Sciatic nerve (tissue), 2 donors: ENCODE measurements around the gene FAR1. TPM values are rescaled to one million over a fixed set of nuclear protein-coding genes. Genes with fewer than 3 reads are reported as not detected.

Experiments used
- ATAC-seq: fragments of 200-7000 bp; cut with Tn5 transposase; one replicate; pipeline ENCODE4 v1.9.1; 2020; ENCODE audit warnings: mild to moderate bottlenecking, moderate library complexity
- DNase-seq: peaks from one replicate; pipeline ENCODE4 v3.0.0-alpha.2; 2020; ENCODE audit warnings: low spot score
- intact Hi-C: fragments of 100-400 bp; cut with DNase I; formaldehyde crosslinking; loops from one replicate; pipeline ENCODE4 v1.14.2; 2022
- total RNA-seq: library from RNA; stranded (reverse); fragmentation: NEBNext Ultra II Directional; extraction: Animal tissue kit (Norgen Biotek cat#: 25700); gene quantifications from one replicate; pipeline ENCODE4 v1.2.1, GENCODE V29; 2021
- donor health status: DM: no; HTN: no; CAD: no.
- donor health status: DM: no; HTN: no; CAD: no.

Gene FAR1
- total RNA-seq, 1 donor from 2014 or later: 130 TPM

DNA sequence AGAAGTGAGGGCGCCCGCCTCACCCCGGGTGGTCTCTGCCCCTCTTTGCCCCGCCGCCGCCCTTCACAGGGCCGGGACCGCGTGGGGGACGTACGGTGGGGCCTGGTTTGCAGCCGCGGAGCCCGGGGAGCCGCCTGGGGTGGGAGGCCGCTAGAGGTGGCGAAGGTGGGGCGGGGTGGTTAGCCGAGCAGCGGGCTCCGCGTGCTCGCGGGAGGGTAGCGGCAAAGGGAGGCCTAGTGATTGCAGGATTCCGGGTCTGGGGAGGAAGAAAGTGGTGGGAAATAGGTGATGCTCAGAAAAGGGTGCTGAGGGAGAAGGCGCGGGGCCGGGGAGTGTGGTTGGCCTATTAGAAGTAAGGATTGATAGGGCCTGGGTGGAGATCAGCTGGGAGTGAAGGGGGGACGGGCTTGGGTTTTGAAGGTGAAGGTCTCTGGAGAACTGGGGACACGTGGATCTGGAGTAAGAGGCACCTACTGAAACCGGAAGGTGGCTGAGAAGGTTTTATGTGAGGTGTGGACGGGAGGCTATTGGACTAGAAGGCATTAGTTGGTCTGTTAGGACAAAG is 571 bp downstream of the FAR1 start:
- peak; percentile 77 for DNase-seq
- peak; percentile 3 for ATAC-seq
- intact Hi-C loops: no loop called here

GRCh38 chr11:13669544-13670488 is 1.3 kb downstream of the FAR1 start:
- ATAC-seq (no peak), DNase-seq (no peak)
- intact Hi-C loops: no loop called here

- ATAC-seq (no peak), DNase-seq (no peak)
- intact Hi-C loops: no loop called here
Measured at GRCh38 chr11:13672576-13673210, 4.2 kb downstream of the FAR1 start.

GRCh38 chr11:13674799-13675509 is 6.5 kb downstream of the FAR1 start:
- no peak for DNase-seq
- no peak for ATAC-seq
- intact Hi-C loops: no loop called here

DNA sequence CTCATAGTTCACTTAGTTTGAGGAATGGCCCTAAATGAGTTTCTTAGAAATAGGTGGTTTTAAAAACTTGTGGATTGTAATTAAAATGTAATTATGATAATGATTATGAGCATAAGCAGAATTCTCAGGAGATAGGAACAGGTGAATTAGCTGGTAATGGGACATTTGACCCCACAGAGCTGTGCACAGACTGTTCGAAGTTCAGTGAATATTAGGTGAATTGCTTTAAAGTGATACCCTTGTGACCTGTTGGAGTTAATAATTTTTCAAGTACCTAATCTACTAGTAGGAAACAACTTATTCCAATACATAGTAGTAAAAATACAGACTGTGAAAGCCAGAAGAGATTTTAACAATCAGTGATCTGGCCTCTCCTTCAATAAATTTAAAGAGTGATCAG is 8.1 kb downstream of the FAR1 start:
- DNase-seq (no peak), ATAC-seq (no peak)
- intact Hi-C loops: no loop called here

DNA sequence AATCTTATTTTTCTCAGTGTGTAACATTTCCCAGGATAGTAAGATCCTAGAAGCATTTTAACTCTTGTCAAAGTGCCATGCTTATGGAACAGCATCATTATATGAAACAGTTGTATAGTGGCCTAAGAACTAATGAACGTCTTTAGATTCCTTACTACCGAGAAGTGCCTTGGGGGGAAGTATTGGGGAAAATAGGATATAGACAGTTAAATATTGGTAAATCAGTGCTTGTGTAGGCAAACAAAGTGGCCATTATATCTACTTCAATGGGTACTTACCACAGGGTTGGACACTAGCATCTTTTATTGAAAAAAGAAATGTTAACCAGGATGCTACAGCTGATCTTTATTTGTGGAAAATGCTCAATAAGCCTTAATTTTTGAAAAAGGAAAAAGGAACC is 11.3 kb downstream of the FAR1 start:
- no peak for DNase-seq
- no peak for ATAC-seq
- intact Hi-C loops: no loop called here

DNA sequence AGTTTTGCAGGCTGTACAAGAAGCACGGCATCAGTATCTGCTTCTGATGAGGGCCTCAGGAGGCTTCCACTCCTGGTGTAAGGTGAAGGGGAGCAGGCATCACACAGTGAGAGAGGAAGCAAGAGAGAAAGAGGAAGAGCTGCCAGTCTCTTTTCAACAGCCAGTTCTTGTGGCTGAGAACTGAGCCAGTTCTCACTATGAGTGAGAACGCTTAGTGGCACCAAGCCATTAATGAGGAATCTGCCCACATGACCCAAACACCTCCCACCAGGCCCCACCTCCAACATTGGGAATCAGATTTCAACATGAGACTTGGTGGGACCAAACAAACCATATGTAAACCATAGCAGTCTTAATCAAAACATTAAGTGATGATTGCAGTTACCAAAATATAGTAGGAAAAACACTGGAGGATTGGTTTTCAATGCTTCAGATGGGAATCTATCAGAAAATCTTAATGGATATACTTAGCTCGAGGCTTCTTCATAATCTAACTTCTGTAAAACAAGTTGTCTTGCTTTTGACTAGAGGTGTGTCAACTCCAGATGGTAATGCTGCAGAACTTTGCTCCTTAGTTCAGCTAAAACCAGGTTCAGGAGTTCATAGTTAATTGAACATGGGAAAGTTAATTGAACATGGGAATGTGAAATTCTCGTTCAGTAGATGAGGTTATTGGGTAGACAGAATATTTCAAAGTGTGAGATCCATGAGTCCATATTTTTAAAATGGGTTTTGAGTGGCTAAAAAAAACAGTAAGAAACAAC is 12.2 kb downstream of the FAR1 start:
- ATAC-seq: no peak
- no peak for DNase-seq
- intact Hi-C loops: no loop called here

- ATAC-seq (no peak), DNase-seq (no peak)
- intact Hi-C loops: no loop called here
Measured at GRCh38 chr11:13681446-13681845, 13.0 kb downstream of the FAR1 start.

DNA sequence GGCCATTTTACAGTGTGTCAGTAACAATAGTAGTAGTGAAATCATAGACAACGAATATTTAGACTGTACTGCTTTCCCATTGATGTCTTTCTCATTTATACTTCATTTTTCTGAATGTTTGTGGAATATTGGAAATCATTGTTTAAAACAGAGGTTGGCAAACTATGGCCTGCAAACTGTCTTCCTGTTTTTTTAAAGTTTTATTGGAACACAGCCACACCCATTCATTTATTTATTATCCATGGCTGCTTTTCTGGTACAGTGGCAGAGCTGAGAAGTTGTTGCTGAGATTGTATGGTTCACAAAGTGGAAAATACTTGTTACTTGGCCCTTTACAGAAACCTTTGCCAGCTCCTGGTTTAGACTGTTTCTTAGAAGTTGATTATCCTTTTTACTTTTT is 13.7 kb downstream of the FAR1 start:
- intact Hi-C loops: no loop called here

GRCh38 chr11:13685461-13686108 is 17.1 kb downstream of the FAR1 start:
- intact Hi-C loops: no loop called here
- DNase-seq: no peak
- no peak for ATAC-seq

More for the DNA sequence above, 13.7 kb downstream of the FAR1 start:
- ATAC-seq (no peak), DNase-seq (no peak)

DNA sequence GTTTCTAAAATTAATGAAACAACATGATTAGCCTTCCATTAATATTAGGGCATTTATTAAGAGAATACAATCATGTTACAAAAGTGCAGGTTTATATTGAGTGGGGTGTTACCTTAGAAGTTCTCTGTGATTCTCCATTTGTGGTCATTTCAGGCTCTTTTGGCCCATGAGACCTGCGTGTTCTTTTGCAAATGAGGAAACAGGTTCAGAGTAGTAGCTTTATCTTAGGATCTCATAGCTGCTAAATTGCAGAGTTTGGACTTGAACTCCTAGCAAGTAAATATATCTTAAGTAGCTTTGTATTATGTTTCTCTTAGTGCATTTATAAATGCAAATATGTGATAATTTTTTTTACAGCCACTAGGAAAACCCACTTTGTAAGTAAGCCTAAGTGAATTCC is 18.3 kb downstream of the FAR1 start:
- ATAC-seq: no peak
- DNase-seq: no peak
- intact Hi-C loops: no loop called here

- no peak for DNase-seq
- no peak for ATAC-seq
Measured at GRCh38 chr11:13687271-13687670, 18.8 kb downstream of the FAR1 start.

GRCh38 chr11:13691286-13691899 is 22.9 kb downstream of the FAR1 start:
- intact Hi-C loops: no loop called here
- DNase-seq (no peak), ATAC-seq (no peak)

More at GRCh38 chr11:13687271-13687670, 18.8 kb downstream of the FAR1 start:
- intact Hi-C loops: no loop called here

DNA sequence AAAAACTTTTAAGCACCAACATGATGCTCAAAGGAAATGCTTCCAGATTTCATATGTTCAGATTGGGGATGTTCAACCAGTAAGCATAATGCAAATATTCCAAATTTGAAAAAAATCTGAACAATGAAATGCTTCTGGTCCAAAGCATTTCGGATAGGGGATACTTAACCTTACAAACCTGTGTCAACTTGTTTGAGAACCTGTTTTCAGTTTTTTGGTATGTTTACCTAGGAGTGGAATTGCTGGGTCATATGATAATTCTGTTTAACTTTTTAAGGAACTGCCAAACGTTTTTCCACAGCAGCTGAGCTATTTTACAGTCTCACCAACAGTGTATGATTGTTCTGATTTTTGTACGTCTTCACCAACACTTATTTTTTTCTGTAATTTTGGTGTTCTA is 23.7 kb downstream of the FAR1 start:
- ATAC-seq (no peak), DNase-seq (no peak)
- intact Hi-C loops: no loop called here

DNA sequence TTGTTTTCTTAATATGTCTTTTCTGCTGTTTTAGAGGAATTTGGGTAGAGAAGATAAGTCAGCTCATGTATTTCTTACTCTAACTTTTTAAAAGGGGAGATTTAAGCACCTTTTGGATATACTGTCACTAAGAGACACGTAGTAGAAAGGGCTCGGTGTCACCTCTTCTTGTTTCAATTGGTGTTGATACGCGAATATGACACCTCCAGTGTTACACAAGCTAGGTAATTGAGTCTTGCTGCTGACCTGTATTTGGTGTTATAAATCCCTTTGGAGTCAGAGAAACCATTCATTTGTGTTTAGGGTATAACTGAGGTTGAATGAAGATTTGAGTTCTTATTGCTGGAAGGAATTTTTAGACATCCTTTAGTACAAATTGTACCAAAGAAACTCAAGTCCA is 25.6 kb downstream of the FAR1 start:
- intact Hi-C loops: no loop called here
- no peak for ATAC-seq
- no peak for DNase-seq

GRCh38 chr11:13695886-13696285 is 27.4 kb downstream of the FAR1 start:
- intact Hi-C loops: no loop called here
- ATAC-seq: no peak
- no peak for DNase-seq

- DNase-seq (no peak), ATAC-seq (no peak)
- intact Hi-C loops: no loop called here
Measured at GRCh38 chr11:13697710-13698109, 29.2 kb downstream of the FAR1 start.

DNA sequence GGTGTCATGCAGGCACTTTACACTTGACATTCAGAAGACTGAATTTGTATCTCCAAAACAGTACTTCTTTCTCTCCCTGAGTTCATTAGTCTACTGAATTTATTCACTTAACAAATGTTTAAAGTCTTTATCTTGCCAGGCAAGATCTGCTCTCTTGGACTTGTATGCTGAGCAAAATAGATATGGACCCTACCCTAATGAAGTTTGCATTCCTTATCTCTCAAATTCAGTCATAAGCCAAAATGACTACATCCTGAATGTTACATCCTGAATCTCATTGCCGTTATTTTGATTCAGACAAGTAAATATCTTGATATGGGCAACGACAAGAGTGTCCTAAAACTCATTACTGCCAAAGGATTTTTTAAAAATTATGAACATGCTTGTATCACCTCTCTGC is 29.7 kb downstream of the FAR1 start:
- ATAC-seq (no peak), DNase-seq (no peak)
- intact Hi-C loops: no loop called here
